Epithelial cell of proximal tubule (primary cell): ENCODE results near the gene FBXL13. TPM values are rescaled to one million over a fixed set of nuclear protein-coding genes. Genes with fewer than 3 reads are reported as not detected.
"Not testable (repeated sequence)": the region's sequence is repeated elsewhere in the genome, so short reads cannot be mapped to it uniquely, and the experiment has no call there.

ENCODE experiments used
- DNase-seq: peaks from one replicate; pipeline ENCODE4 v3.0.0-alpha.2; 2011; ENCODE audit warnings: low read depth
- H3K4me3 ChIP-seq: 2 replicates; pipeline ENCODE4 v1.5.1; 2011; ENCODE audit warnings: low read depth, mild to moderate bottlenecking, low read length
- total RNA-seq: library from RNA; depleted of rRNA; stranded (reverse); fragments of >200 nt; gene quantifications from 2 replicates; pipeline ENCODE4 v1.2.3, GENCODE V29; 2015
- TF ChIP-seq, protein P1 (sequence below): conservative IDR thresholded peaks from 2 replicates; pipeline ENCODE4 v1.5.1; 2012; ENCODE audit warnings: low read depth, mild to moderate bottlenecking, low read length

The FBXL13 gene
- total RNA-seq, 1 donor from 2014 or later, result 1.6 TPM

DNA sequence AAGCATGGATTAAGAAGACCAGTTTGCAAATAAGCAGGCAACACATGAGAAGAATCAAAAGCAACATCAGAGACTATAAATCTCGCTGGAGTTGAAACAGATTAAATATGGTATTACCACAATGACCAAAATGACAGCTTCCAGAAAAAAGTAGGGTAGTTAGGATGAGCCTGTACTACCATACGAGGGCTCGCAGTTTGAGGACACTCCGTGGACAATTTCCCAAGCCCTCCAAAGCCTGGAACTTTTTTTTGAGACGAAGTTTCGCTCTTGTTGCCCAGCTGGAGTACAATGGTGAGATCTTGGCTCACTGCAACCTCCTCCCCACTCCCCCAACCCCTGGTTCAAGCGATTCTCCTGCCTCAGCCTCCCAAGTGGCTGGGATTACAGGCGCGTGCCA lies 160.8 kb downstream of the FBXL13 start:
- TF ChIP-seq, protein P1, sequence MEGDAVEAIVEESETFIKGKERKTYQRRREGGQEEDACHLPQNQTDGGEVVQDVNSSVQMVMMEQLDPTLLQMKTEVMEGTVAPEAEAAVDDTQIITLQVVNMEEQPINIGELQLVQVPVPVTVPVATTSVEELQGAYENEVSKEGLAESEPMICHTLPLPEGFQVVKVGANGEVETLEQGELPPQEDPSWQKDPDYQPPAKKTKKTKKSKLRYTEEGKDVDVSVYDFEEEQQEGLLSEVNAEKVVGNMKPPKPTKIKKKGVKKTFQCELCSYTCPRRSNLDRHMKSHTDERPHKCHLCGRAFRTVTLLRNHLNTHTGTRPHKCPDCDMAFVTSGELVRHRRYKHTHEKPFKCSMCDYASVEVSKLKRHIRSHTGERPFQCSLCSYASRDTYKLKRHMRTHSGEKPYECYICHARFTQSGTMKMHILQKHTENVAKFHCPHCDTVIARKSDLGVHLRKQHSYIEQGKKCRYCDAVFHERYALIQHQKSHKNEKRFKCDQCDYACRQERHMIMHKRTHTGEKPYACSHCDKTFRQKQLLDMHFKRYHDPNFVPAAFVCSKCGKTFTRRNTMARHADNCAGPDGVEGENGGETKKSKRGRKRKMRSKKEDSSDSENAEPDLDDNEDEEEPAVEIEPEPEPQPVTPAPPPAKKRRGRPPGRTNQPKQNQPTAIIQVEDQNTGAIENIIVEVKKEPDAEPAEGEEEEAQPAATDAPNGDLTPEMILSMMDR, result no peak
- no peak for DNase-seq
- H3K4me3 ChIP-seq, result no peak overlapping the region

DNA sequence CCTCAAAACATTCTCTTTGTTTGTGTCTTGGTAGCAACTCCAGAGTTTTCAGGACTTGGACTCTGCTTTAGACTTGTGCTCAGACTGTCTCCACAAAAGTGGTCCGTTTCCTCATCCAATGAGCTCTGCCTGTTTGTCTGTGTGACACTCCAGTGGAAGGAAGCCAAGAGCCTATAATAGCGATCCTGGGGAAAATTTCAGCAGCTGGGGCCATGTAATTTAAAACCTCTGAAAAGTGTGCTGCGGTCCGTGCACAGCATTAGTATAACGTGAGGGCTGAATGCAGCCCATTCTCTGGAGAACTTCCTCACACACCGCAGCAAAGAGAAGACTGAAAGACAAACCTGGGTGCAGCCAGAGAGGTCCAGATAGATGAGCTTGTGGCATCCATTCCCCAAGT lies 161.9 kb downstream of the FBXL13 start, which contains the start of gene LRRC17:
Gene LRRC17, plus strand, starts transcription at position 259 of the 400 bp plus-strand sequence. CDS start 20,914 bp downstream, outside the sequence.
- DNase-seq, result no peak
- H3K4me3 ChIP-seq, result no peak within 1 kb of the TSS
- TF ChIP-seq, protein P1, result no peak

DNA sequence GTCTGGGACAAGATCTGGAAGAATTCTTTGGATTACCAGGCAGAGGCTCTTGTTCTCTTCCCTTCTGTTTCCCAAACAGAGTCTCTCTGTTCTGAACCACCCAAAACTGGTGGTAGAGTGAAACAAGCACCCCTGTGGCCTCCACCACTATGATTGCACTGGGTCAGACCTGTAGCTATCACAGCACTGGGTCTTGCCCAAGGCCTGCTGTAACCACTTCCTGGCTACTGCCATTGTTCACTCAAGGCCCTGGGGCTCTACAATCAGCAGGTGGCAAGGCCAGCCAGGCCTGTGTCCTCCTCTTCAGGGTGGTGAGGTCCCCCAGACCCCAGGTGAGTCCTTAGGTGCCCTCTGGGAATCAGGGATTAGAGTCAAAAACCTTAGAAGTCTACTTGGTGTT lies 165.9 kb downstream of the FBXL13 start:
- TF ChIP-seq, protein P1, result no peak
- H3K4me3 ChIP-seq, result no peak overlapping the region
- no peak for DNase-seq

DNA sequence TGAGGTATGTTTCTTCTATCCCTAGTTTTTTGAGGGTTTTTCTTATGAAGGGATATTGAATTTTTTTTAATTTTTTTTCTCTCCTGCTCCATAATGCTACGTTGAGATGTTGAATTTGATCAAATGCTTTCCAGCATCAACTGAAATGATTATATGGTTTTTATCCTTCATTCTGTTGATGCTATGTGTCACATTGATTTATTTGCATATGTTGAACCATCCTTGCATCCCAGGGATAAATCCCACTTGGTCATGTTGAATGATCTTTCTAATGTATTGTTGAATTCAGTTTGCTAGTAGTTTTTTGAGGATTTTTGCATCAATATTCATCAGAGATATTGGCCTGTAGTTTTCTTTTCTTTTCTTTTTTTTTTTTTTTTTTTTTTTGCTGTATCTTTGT lies 171.0 kb downstream of the FBXL13 start:
- not testable (repeated sequence) for H3K4me3 ChIP-seq, DNase-seq

DNA sequence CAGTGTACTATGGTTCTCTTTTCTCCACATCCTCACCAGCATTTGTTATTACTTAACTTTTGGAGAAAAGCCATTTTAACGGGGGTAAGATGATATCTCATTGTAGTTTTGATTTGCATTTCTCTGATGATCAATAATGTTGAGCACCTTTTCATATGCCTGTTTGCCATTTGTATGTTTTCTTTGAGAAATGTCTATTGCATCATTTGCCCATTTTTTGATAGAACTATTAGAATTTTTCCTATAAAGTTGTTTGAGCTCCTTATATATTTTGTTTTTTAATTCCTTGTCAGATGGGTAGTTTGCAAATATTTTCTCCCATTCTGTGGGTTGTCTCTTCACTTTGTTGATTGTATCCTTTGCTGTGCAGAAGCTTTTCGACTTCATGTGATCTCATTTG lies 172.5 kb downstream of the FBXL13 start:
- not testable (repeated sequence) for DNase-seq, H3K4me3 ChIP-seq

DNA sequence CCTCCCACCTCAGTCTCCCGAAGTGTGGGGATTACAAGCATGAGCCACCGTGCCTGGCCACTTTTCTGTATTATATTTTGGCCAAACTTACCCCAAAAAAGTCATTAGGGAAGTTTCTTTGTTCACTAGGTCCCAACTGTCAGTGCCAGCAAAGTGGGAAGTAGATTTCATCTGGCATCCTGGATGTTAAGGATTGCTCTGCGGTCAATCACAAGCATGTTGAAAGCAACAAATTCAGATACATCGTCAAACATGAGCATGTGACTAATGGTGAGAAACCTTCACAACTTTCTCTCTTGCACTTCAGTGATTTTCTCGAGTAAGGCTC lies 176.1 kb downstream of the FBXL13 start:
- no peak for DNase-seq
- no peak overlapping the region for H3K4me3 ChIP-seq
- TF ChIP-seq, protein P1, result no peak

DNA sequence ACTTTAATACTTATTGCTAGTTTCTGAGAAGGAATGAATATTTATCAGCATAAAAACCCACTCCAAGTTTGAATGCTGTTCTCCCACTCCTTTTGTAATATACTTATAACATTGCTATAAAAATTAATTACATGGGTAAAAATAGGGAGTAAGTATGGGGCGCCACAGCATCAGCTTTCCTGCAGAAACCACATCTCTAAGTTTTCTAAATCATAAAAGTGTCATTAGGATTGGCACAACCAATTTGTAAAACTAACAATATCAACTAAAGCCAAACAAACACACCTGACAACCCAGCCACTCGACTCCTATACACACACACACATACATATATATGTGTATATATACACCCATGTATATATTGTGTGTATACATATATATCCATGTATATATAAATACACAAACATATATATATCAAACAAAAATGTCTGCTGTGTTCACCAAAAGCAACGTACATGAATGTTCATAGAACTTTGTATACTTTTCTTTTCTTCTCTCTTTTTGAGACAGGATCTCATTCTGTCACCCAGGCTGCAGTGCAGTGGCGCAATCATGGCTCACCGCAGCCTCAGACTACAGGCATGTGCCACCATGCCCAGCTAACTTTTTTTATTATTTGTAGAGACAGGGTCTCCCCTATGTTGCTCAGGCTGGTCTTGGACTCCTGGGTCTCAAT lies 176.6 kb downstream of the FBXL13 start:
- H3K4me3 ChIP-seq, result no peak overlapping the region
- TF ChIP-seq, protein P1, result no peak
- no peak for DNase-seq

DNA sequence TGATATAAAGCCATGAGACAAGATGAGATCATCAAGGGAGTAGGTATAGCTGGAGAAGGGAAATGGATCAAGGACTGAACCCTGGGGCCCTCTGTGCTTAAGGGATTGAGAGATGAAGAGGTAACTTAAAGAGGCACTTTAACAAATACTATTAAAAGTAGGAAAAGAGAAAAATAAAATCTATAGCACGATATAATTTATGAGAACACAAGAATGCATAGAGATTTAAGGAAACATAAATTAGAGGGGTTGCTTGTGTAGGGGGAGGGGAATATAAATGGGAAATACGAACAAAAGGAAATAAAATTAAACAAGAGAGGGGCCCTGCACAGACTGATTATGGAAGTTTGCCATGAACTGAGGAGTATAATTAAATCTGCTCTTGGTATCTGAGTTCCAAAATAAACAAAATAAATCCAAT lies 177.4 kb downstream of the FBXL13 start:
- TF ChIP-seq, protein P1, result no peak
- no peak for DNase-seq
- H3K4me3 ChIP-seq, result no peak overlapping the region
